Testis (tissue), 2 donors: Measurements from ENCODE around the gene CREB3L4.

Experiments
- CTCF ChIP-seq, 3 experiments: fragments of 450-650 bp in 2 of 3; fragments of 200-600 bp in 1 of 3; sonication (generic) in 1 of 3; IDR thresholded peaks; one replicate each; pipeline ENCODE4 v1.5.1; 2016 to 2019; ENCODE audit warnings: antibody characterized with exemption in 3 of 3, mild to moderate bottlenecking in 2 of 3, moderate library complexity in 1 of 3
- POLR2A ChIP-seq: fragments of 450-650 bp; IDR thresholded peaks from one replicate; pipeline ENCODE4 v1.6.1; 2017; ENCODE audit warnings: antibody characterized with exemption, mild to moderate bottlenecking, moderate library complexity

GRCh38 chr1:153963850-153964331, 3.8 kb upstream of the CREB3L4 start:
- no peak for TF ChIP-seq CTCF (IDR thresholded peaks at IDR 0.05)
- no peak for TF ChIP-seq POLR2A
